GDM1 (cell line): ENCODE results near the gene FLNB.

Experiments
- DNase-seq: peaks from one replicate; lab custom pipeline; 2025; lab: John Stamatoyannopoulos, UW

Gene FLNB

GRCh38 chr3:58109752-58110151 lies 101.5 kb downstream of the FLNB start:
- DNase-seq: no peak

GRCh38 chr3:58111513-58112184 lies 103.4 kb downstream of the FLNB start:
- no peak for DNase-seq

GRCh38 chr3:58112185-58112535 lies 103.9 kb downstream of the FLNB start:
- no peak for DNase-seq

GRCh38 chr3:58115175-58115574 lies 107.0 kb downstream of the FLNB start:
- DNase-seq: no peak

GRCh38 chr3:58116161-58116955 lies 108.1 kb downstream of the FLNB start:
- no peak for DNase-seq

- no peak for DNase-seq
These were observed 108.8 kb downstream of the FLNB start for GRCh38 chr3:58116985-58117384.

- no peak for DNase-seq
These were observed 109.4 kb downstream of the FLNB start for GRCh38 chr3:58117561-58118181.

GRCh38 chr3:58119186-58119585 lies 111.0 kb downstream of the FLNB start:
- no peak for DNase-seq

- peak; percentile 14 for DNase-seq
These were observed 112.0 kb downstream of the FLNB start for GRCh38 chr3:58120075-58120812.

- no peak for DNase-seq
These were observed 113.0 kb downstream of the FLNB start for GRCh38 chr3:58121183-58121582.

GRCh38 chr3:58122936-58123700 lies 114.9 kb downstream of the FLNB start:
- no peak for DNase-seq

- DNase-seq: no peak
These were observed 116.2 kb downstream of the FLNB start for GRCh38 chr3:58124387-58124786.

GRCh38 chr3:58129041-58129770 lies 121.0 kb downstream of the FLNB start:
- peak; percentile 30 for DNase-seq

- no peak for DNase-seq
These were observed 122.4 kb downstream of the FLNB start for GRCh38 chr3:58130591-58130990.

GRCh38 chr3:58131101-58131825 lies 123.0 kb downstream of the FLNB start:
- no peak for DNase-seq

- DNase-seq: no peak
These were observed 124.6 kb downstream of the FLNB start for GRCh38 chr3:58132850-58133249.

- DNase-seq: no peak
These were observed 126.2 kb downstream of the FLNB start for GRCh38 chr3:58134468-58134867.

GRCh38 chr3:58135712-58136543 lies 127.7 kb downstream of the FLNB start:
- no peak for DNase-seq

GRCh38 chr3:58137306-58137705 lies 129.1 kb downstream of the FLNB start:
- DNase-seq: no peak
